Lung (tissue), 12 donors: ENCODE data around the gene YTHDF1. TPM values are rescaled to one million over a fixed set of nuclear protein-coding genes. Genes with fewer than 3 reads are reported as not detected.

ENCODE experiments used
- ATAC-seq: fragments of 200-7000 bp; cut with Tn5 transposase; one replicate; pipeline ENCODE4 v1.9.1; 2020; ENCODE audit warnings: moderate number of reproducible peaks; ENCODE audit not compliant: insufficient read depth, low FRiP score
- DNase-seq, 3 donors: peaks; one replicate each; pipeline ENCODE4 v3.0.0-alpha.2; 2013 to 2017
- H3K27ac ChIP-seq, 2 donors: one replicate each; pipeline ENCODE4 v1.5.1; 2013; ENCODE audit warnings: mild to moderate bottlenecking in 2 of 2, moderate library complexity in 2 of 2, control low read depth in 1 of 2, inconsistent platforms in 1 of 2, low read depth in 1 of 2, low read length in 1 of 2
- H3K27me3 ChIP-seq, 3 donors: one replicate each; pipeline ENCODE4 v1.5.1; 2013; ENCODE audit warnings: low read length in 2 of 3; ENCODE audit not compliant: control insufficient read depth in 3 of 3, insufficient read depth in 3 of 3
- H3K36me3 ChIP-seq, 4 donors: one replicate each; pipeline ENCODE4 v1.5.1; 2013; ENCODE audit warnings: low read length in 4 of 4, mild to moderate bottlenecking in 1 of 4, moderate library complexity in 1 of 4; ENCODE audit not compliant: control insufficient read depth in 4 of 4, insufficient read depth in 4 of 4
- H3K4me1 ChIP-seq, 5 donors: one replicate each; pipeline ENCODE4 v1.5.1; 2013; ENCODE audit warnings: low read length in 5 of 5, mild to moderate bottlenecking in 2 of 5, moderate library complexity in 1 of 5; ENCODE audit not compliant: control insufficient read depth in 5 of 5, insufficient read depth in 5 of 5
- H3K4me3 ChIP-seq: one replicate; pipeline ENCODE4 v1.5.1; 2013; ENCODE audit warnings: mild to moderate bottlenecking, control low read depth, moderate library complexity
- H3K9ac ChIP-seq, 2 donors: one replicate each; pipeline ENCODE4 v1.5.1; 2013; ENCODE audit warnings: low read length in 2 of 2, control low read depth in 1 of 2; ENCODE audit not compliant: insufficient read depth in 1 of 2
- H3K9me3 ChIP-seq, 4 donors: one replicate each; pipeline ENCODE4 v1.5.1; 2013; ENCODE audit warnings: low read length in 3 of 4, mild to moderate bottlenecking in 1 of 4, moderate library complexity in 1 of 4; ENCODE audit not compliant: control insufficient read depth in 4 of 4, insufficient read depth in 3 of 4
- WGBS, 2 donors: extraction: QIAGEN DNeasy Blood & Tissue Kit; methylation state at CpG; one replicate each; pipeline ENCODE4 v1.1.7; 2013; 5-methylcytosine and 5-hydroxymethylcytosine counted together
- polyA plus RNA-seq, 2 donors: library from polyadenylated mRNA; stranded (reverse); fragments of 200-250 nt; gene quantifications; one replicate each; pipeline ENCODE4 v1.2.1, GENCODE V29; 2013
- total RNA-seq, 2 donors: library from RNA; depleted of rRNA in 1 of 2; stranded (reverse); fragments of >200 nt in 1 of 2; gene quantifications; one replicate each; pipeline ENCODE4 v1.2.1, GENCODE V29; 2014 to 2021
- TF ChIP-seq, protein P1 (sequence below): IDR thresholded peaks from 2 replicates; pipeline ENCODE4 v1.5.1; 2012; ENCODE audit warnings: mild to moderate bottlenecking; ENCODE audit errors: control extremely low read depth, extremely low read depth
- donor health status: control.
- donor health status: control.
- donor health status: Bipolar disorder and iron deficiency.
- donor health status: healthy.
- donor health status: DM: yes; HTN: yes; CAD: no.

The YTHDF1 gene
- total and polyA plus RNA-seq, 4 donors: 21.9 to 33.8 (median 24.1) TPM

DNA sequence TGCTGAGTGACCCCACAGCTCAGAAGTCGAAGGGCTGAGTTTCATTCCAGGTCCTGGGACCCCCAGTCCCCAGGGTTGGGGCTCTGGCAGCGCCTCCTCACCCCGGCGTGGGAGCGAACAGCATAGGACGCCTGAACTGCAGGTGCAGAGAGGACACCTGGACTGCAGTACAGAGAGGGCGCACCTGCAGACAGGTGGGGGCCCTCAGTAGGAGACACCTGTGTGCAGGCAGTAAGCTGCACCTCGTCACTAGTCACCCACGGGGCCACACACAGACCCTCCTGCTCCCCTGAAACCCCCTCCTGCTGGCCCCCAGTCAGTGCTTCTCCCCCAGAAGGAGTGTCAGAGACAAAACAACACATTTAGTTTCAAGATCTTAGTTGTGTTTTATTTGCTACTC is 46.9 kb upstream of the YTHDF1 start:
- 83 to 88% methylated on average over 9 of the region's 9 CpGs for WGBS, 2 donors
- Histone ChIP-seq H3K4me1 (peaks cover 0 to 70% (median 28%) of the 10 kb centered on the region in 5 donors), H3K4me3 (no peak overlapping the region), H3K27ac (no peak overlapping the region), H3K9ac (no peak overlapping the region), H3K9me3 (peaks cover 0 to 2% (median 0%) of the 10 kb centered on the region in 4 donors), H3K27me3 (peaks cover 0 to 7% (median 2%) of the 10 kb centered on the region in 3 donors), H3K36me3 (no peaks in the 10 kb centered on the region)
- TF ChIP-seq, protein P1, sequence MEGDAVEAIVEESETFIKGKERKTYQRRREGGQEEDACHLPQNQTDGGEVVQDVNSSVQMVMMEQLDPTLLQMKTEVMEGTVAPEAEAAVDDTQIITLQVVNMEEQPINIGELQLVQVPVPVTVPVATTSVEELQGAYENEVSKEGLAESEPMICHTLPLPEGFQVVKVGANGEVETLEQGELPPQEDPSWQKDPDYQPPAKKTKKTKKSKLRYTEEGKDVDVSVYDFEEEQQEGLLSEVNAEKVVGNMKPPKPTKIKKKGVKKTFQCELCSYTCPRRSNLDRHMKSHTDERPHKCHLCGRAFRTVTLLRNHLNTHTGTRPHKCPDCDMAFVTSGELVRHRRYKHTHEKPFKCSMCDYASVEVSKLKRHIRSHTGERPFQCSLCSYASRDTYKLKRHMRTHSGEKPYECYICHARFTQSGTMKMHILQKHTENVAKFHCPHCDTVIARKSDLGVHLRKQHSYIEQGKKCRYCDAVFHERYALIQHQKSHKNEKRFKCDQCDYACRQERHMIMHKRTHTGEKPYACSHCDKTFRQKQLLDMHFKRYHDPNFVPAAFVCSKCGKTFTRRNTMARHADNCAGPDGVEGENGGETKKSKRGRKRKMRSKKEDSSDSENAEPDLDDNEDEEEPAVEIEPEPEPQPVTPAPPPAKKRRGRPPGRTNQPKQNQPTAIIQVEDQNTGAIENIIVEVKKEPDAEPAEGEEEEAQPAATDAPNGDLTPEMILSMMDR: no peak
- ATAC-seq (no peak), DNase-seq (no peak)

- 21% methylated on average over 30 of the region's 30 CpGs for WGBS, 2 donors
- H3K27me3 ChIP-seq: peaks cover 0 to 7% (median 3%) of the 10 kb centered on the region in 3 donors
- DNase-seq (no peak), ATAC-seq (no peak)
- no peak overlapping the region for H3K9ac ChIP-seq
- no peak overlapping the region for H3K27ac ChIP-seq
- no peak overlapping the region for H3K4me3 ChIP-seq
- H3K9me3 ChIP-seq: peaks cover 0 to 4% (median 0%) of the 10 kb centered on the region in 4 donors
- TF ChIP-seq, protein P1: no peak
- peaks cover 0 to 74% (median 31%) of the 10 kb centered on the region in 5 donors for H3K4me1 ChIP-seq
- H3K36me3 ChIP-seq: no peaks in the 10 kb centered on the region
Observed at GRCh38 chr20:63261795-63262528, 46.0 kb upstream of the YTHDF1 start.

DNA sequence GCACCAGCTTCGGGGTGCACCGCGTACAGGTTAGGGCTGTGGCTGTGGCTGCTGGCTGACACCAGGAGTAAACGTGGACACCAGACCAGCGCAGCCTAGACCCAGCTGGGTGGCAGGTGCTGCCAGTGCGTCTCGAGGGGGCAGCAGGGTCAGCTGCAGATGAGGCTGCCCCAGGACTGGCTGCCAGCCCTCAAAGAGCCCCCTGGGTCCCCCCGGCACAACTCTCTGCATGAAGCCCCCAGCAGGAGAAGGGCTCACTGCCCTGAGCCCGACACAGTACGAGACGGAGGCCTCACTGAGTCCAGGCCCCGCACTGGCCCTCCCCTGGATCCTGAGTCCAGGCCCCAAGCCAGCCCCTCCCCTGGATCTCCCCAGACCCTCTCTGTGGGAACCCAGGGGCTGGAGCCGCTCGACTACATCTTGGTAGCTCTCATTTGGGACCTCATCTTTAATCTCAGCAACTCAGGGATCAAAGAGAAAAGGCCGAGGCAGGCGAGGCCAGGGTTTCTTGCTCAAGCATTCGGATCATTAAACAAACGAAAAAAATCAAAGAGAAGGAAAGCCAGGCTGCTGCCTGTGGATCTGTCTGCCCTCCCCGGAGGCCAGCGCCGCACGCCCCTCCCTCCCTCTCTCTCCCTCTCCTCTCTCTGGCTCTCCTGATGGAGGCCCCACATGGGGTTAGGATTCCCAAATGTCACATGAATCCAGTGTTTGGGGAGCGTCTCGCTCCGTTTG is 45.3 kb upstream of the YTHDF1 start:
- Histone ChIP-seq H3K9me3 (peaks cover 0 to 4% (median 0%) of the 10 kb centered on the region in 4 donors), H3K4me1 (peaks cover 0 to 72% (median 32%) of the 10 kb centered on the region in 5 donors), H3K36me3 (no peaks in the 10 kb centered on the region), H3K9ac (no peak overlapping the region), H3K27ac (no peak overlapping the region), H3K27me3 (peaks cover 0 to 7% (median 7%) of the 10 kb centered on the region in 3 donors), H3K4me3 (no peak overlapping the region)
- WGBS, 2 donors: 45 to 51% methylated on average over 22 to 25 of the region's 25 CpGs
- ATAC-seq (no peak), DNase-seq (peak; percentile 91 to 95 (median 92))
- TF ChIP-seq, protein P1: no peak
